Fibroblast of the conjunctiva (primary cell): ENCODE measurements around the gene TRAPPC3L.
"Not testable (repeated sequence)": the region's sequence is repeated elsewhere in the genome, so short reads cannot be mapped to it uniquely, and the experiment has no call there.

Source experiments
- DNase-seq: peaks from one replicate; pipeline ENCODE4 v3.0.0-alpha.2; 2010; ENCODE audit warnings: low read depth

Gene TRAPPC3L

GRCh38 chr6:116513224-116513875, 32.1 kb downstream of the TRAPPC3L start:
- DNase-seq: no peak

GRCh38 chr6:116512734-116513133, 32.8 kb downstream of the TRAPPC3L start:
- no peak for DNase-seq

- DNase-seq: no peak
Observed at GRCh38 chr6:116512111-116512559, 33.3 kb downstream of the TRAPPC3L start.

- peak; percentile 77 for DNase-seq
Observed at GRCh38 chr6:116511424-116512110, 33.9 kb downstream of the TRAPPC3L start, which contains the start of gene CALHM5. CALHM5 (plus strand) TSS chr6:116511639; CDS start chr6:116511697, 58 bp downstream.

- no peak for DNase-seq
Observed at GRCh38 chr6:116508527-116508926, 37.0 kb downstream of the TRAPPC3L start.

GRCh38 chr6:116507324-116507723, 38.2 kb downstream of the TRAPPC3L start:
- DNase-seq: no peak

GRCh38 chr6:116500969-116501433, 44.5 kb downstream of the TRAPPC3L start:
- no peak for DNase-seq

GRCh38 chr6:116497113-116497676, 48.3 kb downstream of the TRAPPC3L start:
- no peak for DNase-seq

- not testable (repeated sequence) for DNase-seq
Observed at GRCh38 chr6:116495161-116495560, 50.3 kb downstream of the TRAPPC3L start.

- DNase-seq: no peak
Observed at GRCh38 chr6:116492331-116493067, 53.0 kb downstream of the TRAPPC3L start.

- DNase-seq: no peak
Observed at GRCh38 chr6:116491610-116492330, 53.7 kb downstream of the TRAPPC3L start.

- DNase-seq: peak; percentile 2
Observed at GRCh38 chr6:116485559-116486184, 59.8 kb downstream of the TRAPPC3L start.

GRCh38 chr6:116483616-116484015, 61.9 kb downstream of the TRAPPC3L start:
- no peak for DNase-seq

- DNase-seq: no peak
Observed at GRCh38 chr6:116482780-116483179, 62.7 kb downstream of the TRAPPC3L start.

GRCh38 chr6:116476002-116476678, 69.3 kb downstream of the TRAPPC3L start:
- DNase-seq: no peak

- no peak for DNase-seq
Observed at GRCh38 chr6:116475141-116475540, 70.3 kb downstream of the TRAPPC3L start.

GRCh38 chr6:116472706-116473105, 72.8 kb downstream of the TRAPPC3L start:
- DNase-seq: no peak

- no peak for DNase-seq
Observed at GRCh38 chr6:116471531-116471930, 74.0 kb downstream of the TRAPPC3L start.

GRCh38 chr6:116468293-116468692, 77.2 kb downstream of the TRAPPC3L start:
- DNase-seq: no peak

- no peak for DNase-seq
Observed at GRCh38 chr6:116467514-116467913, 78.0 kb downstream of the TRAPPC3L start.

- no peak for DNase-seq
Observed at GRCh38 chr6:116467096-116467495, 78.4 kb downstream of the TRAPPC3L start.
